Measurements from ENCODE around the gene SFMBT1. TPM values are rescaled to one million over a fixed set of nuclear protein-coding genes. Genes with fewer than 3 reads are reported as not detected.

Gene SFMBT1
- total RNA-seq, 1 experiment from 2014 or later: 14.8 TPM

- no peaks in the 10 kb centered on the region for H3K27me3 ChIP-seq (ENCODE audit: insufficient read depth, low read length)
- H3K79me2 ChIP-seq (ENCODE audit: insufficient read depth, low read length): no peaks in the 10 kb centered on the region
- POLR2A ChIA-PET: no interaction called here
- RAD21 ChIA-PET (ENCODE audit: low non-redundant PET in 1 of 2, low total read pairs in 2 of 2, uncharacterized antibody in 2 of 2, unreplicated experiment in 2 of 2): no interaction called here
- peak overlapping the region; percentile 98 for H3K4me2 ChIP-seq (ENCODE audit: low read length)
- peak overlapping the region; percentile 70 for H2AFZ ChIP-seq (ENCODE audit: low read depth, low read length, poor library complexity, severe bottlenecking)
- BruUV-seq (replicated peaks): no TSS peak
- H3K9me3 ChIP-seq (ENCODE audit: control insufficient read depth in 1 of 2, insufficient read depth in 1 of 2, low read depth in 1 of 2, low read length in 2 of 2): no peaks in the 10 kb centered on the region
- peak overlapping the region; percentile 47; the same call in 1 of the 2 replicates for H3K27ac ChIP-seq (ENCODE audit: low read depth, low read length)
- H3K9me2 ChIP-seq (ENCODE audit: insufficient read depth): no peaks in the 10 kb centered on the region
- CTCF ChIA-PET: interaction anchor here (1.3 kb wide), 1 partner anchor 167 kb away, joined by 3 read pairs; no protein-coding TSS in a partner anchor
- H4K20me1 ChIP-seq (ENCODE audit: insufficient read depth): no peaks in the 10 kb centered on the region
- peak overlapping the region in 1 of 2 experiments; percentile 62; a peak in 1 of 4 replicates for H3K4me3 ChIP-seq (replicated peaks in 1 of 2; ENCODE audit: low read depth in 1 of 2, low read length in 2 of 2)
- DNase-seq (ENCODE audit: low read depth, low spot score): no peak
- H3K36me3 ChIP-seq (ENCODE audit: control insufficient read depth in 1 of 2, insufficient read depth in 2 of 2, low read length in 2 of 2): no peaks in the 10 kb centered on the region
- intact Hi-C loops (cut with micrococcal nuclease): loop anchor here (10.0 kb wide), 2 partner anchors 139 to 599 kb away; no protein-coding TSS in a partner anchor
- H3K9ac ChIP-seq (ENCODE audit: low read length): peak overlapping the region; percentile 53; the same call in 1 of the 2 replicates
- no peak; the same call in 1 of the 2 replicates for ATAC-seq
- peaks cover 6 to 16% of the 10 kb centered on the region in 2 experiments; a peak in 3 of 4 replicates for H3K4me1 ChIP-seq (ENCODE audit: control insufficient read depth in 1 of 2, insufficient read depth in 2 of 2, low read length in 2 of 2)
- TF ChIP-seq SP1 (IDR thresholded peaks at IDR 0.05; ENCODE audit: low read depth): no peak
- TF ChIP-seq MAX (IDR thresholded peaks at IDR 0.05): no peak
- no peak for TF ChIP-seq ELF1 (IDR thresholded peaks at IDR 0.05; ENCODE audit: borderline replicate concordance, low read depth)
- no peak for TF ChIP-seq EGR1 (IDR thresholded peaks at IDR 0.05; ENCODE audit: low read depth)
- no peak for TF ChIP-seq POLR2AphosphoS5 (IDR thresholded peaks at IDR 0.05; ENCODE audit: low read depth, low read length)
- TF ChIP-seq ATF3 (IDR thresholded peaks at IDR 0.05): no peak
- no peak for TF ChIP-seq TCF7L2 (IDR thresholded peaks at IDR 0.05; ENCODE audit: borderline replicate concordance, extremely low read depth, insufficient read depth, insufficient read length)
- no peak for TF ChIP-seq FOSL1 (IDR thresholded peaks at IDR 0.05; ENCODE audit: low read depth)
- no peak for TF ChIP-seq ZNF274 (IDR thresholded peaks at IDR 0.05; ENCODE audit: low read depth, low read length)
- TF ChIP-seq REST (IDR thresholded peaks at IDR 0.05; ENCODE audit: low read depth): no peak
- no peak for TF ChIP-seq SRF (IDR thresholded peaks at IDR 0.05; ENCODE audit: low read depth)
- TF ChIP-seq EZH2 (IDR thresholded peaks at IDR 0.05): no peak
- no peak for TF ChIP-seq EZH2phosphoT487 (IDR thresholded peaks at IDR 0.05; ENCODE audit: borderline replicate concordance)
- no peak for TF ChIP-seq SIN3A (IDR thresholded peaks at IDR 0.05; ENCODE audit: low read depth)
- no peak for TF ChIP-seq ZBTB33 (IDR thresholded peaks at IDR 0.05; ENCODE audit: extremely low read depth, insufficient replicate concordance, low read length)
- TF ChIP-seq YY1 (IDR thresholded peaks at IDR 0.05; ENCODE audit: extremely low read depth, insufficient replicate concordance, low read depth, low read length): no peak
- no peak for TF ChIP-seq RAD21 (IDR thresholded peaks at IDR 0.05; ENCODE audit: low read depth)
- TF ChIP-seq CBX3 (IDR thresholded peaks at IDR 0.05; ENCODE audit: low read depth): no peak
- TF ChIP-seq POLR2A (IDR thresholded peaks at IDR 0.05; ENCODE audit: borderline replicate concordance, extremely low read depth, insufficient read depth, insufficient read length): no peak
Measured at GRCh38 chr3:53073553-53074365, 27.9 kb upstream of the SFMBT1 start.
